ENCODE results near the gene RAB9A.

RAB9A gene

DNA sequence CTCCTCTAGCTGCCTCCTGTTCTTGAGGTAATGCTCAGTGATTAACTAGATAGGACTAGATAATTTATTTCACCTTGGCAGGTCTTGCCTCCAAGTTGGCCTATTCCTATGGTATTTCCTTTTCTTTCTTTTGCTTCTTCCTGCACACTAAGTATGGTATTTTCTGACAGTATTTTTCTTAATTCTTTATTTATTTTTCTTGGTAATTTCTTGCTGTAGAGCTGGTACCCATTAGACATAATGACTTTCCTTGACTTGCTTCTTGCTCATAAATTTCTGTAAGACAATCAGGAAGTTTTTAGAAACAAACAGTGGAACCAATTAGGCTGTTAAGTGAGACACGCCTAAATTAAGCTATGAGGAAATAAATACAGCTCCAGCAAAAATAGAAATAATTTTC, 9.5 kb downstream of the RAB9A start:
- POLR2A ChIA-PET: no interaction called here
- no peak for TF ChIP-seq ZNF384 (IDR thresholded peaks at IDR 0.05)
- no peak for TF ChIP-seq FOXK2 (IDR thresholded peaks at IDR 0.05)
- no peak for TF ChIP-seq ARNT (IDR thresholded peaks at IDR 0.05)
- no peak for TF ChIP-seq SP1 (IDR thresholded peaks at IDR 0.05)
- no peak for TF ChIP-seq NFRKB (IDR thresholded peaks at IDR 0.05)
- no peak for TF ChIP-seq ELF4 (IDR thresholded peaks at IDR 0.05)
- no peak for TF ChIP-seq SUZ12 (IDR thresholded peaks at IDR 0.05)
- TF ChIP-seq LEF1 (IDR thresholded peaks at IDR 0.05; ENCODE audit: borderline replicate concordance): no peak
- TF ChIP-seq FOXM1 (IDR thresholded peaks at IDR 0.05; ENCODE audit: borderline replicate concordance): no peak
- TF ChIP-seq L3MBTL2 (conservative IDR thresholded peaks at IDR 0.05): no peak
- no peak for TF ChIP-seq CTBP1 (IDR thresholded peaks at IDR 0.05; ENCODE audit: borderline replicate concordance)
- TF ChIP-seq HDGF (IDR thresholded peaks at IDR 0.05; ENCODE audit: borderline replicate concordance): no peak
- no peak for TF ChIP-seq TARDBP (IDR thresholded peaks at IDR 0.05)
- TF ChIP-seq, protein P1, sequence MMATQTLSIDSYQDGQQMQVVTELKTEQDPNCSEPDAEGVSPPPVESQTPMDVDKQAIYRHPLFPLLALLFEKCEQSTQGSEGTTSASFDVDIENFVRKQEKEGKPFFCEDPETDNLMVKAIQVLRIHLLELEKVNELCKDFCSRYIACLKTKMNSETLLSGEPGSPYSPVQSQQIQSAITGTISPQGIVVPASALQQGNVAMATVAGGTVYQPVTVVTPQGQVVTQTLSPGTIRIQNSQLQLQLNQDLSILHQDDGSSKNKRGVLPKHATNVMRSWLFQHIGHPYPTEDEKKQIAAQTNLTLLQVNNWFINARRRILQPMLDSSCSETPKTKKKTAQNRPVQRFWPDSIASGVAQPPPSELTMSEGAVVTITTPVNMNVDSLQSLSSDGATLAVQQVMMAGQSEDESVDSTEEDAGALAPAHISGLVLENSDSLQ (IDR thresholded peaks at IDR 0.05): no peak
- no peak for TF ChIP-seq BHLHE40 (IDR thresholded peaks at IDR 0.05; ENCODE audit: borderline replicate concordance)
- no peak for TF ChIP-seq FOXA1 (IDR thresholded peaks at IDR 0.05)
- DNase-seq (ENCODE audit: extremely low spot score): no peak
- CTCF ChIA-PET: no interaction called here

DNA sequence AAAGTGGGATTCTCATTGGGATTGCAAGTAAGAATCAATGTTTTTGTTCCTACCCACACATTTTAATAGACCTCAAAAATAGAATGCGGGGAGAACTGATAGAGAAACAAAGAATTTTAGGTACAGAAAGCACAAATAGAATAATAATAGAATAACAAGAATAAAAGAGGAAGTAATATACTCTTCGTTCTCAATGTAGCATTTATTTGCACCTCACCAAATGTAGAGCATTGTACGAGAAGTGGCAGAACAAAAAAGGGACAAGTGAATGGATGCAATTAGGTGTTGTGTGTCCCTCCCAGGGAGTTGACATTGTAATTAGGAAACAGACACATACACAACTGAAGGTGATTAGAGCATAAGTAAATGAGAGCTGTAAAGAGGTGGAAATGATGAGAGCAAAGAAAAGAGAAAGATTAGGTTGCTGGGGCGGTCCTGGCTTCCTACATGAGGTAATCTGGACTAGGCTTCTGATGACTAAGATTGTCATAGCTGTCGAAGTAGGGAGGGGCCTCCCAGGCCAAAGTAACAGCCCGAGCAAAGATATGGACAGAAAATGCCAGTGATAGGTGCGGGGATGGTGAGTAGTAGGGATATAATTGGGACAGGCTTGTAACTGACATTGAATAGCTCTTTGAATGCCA, 10.4 kb downstream of the RAB9A start:
- ChIA-PET POLR2A (no interaction called here), CTCF (no interaction called here)
- DNase-seq (ENCODE audit: extremely low spot score): no peak
- TF ChIP-seq CTBP1 (IDR thresholded peaks at IDR 0.05; ENCODE audit: borderline replicate concordance) (no peak), ELF4 (IDR thresholded peaks at IDR 0.05) (no peak), FOXK2 (IDR thresholded peaks at IDR 0.05) (no peak), LEF1 (IDR thresholded peaks at IDR 0.05; ENCODE audit: borderline replicate concordance) (no peak), SUZ12 (IDR thresholded peaks at IDR 0.05) (no peak), FOXA1 (IDR thresholded peaks at IDR 0.05) (no peak), TARDBP (IDR thresholded peaks at IDR 0.05) (no peak), NFRKB (IDR thresholded peaks at IDR 0.05) (no peak), L3MBTL2 (conservative IDR thresholded peaks at IDR 0.05) (no peak), FOXM1 (IDR thresholded peaks at IDR 0.05; ENCODE audit: borderline replicate concordance) (no peak), HDGF (IDR thresholded peaks at IDR 0.05; ENCODE audit: borderline replicate concordance) (no peak), BHLHE40 (IDR thresholded peaks at IDR 0.05; ENCODE audit: borderline replicate concordance) (no peak), ZNF384 (IDR thresholded peaks at IDR 0.05) (no peak), ARNT (IDR thresholded peaks at IDR 0.05) (no peak), SP1 (IDR thresholded peaks at IDR 0.05) (no peak)
- TF ChIP-seq, protein P1 (IDR thresholded peaks at IDR 0.05): no peak

DNA sequence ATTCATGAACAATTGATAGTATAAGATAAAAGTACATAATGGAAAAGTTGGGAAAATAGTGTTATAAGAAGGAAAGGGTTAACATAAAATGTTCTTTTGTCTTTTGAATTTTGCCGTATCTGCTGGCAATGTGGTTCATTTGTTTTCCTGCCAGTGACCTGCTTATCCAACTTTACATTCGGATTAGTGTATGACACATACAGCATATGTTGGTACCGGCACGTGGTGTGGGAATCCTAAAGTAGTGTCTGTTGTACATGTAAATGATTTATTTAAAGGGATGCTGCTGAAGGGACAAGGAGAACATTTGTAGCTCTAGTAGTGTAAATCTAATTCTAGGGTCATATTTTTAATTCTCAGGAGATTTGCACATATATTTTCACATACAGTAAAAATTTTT, 11.5 kb downstream of the RAB9A start:
- ChIA-PET POLR2A (no interaction called here), CTCF (no interaction called here)
- TF ChIP-seq SUZ12 (IDR thresholded peaks at IDR 0.05): no peak
- TF ChIP-seq FOXK2 (IDR thresholded peaks at IDR 0.05): no peak
- no peak for TF ChIP-seq L3MBTL2 (conservative IDR thresholded peaks at IDR 0.05)
- TF ChIP-seq ZNF384 (IDR thresholded peaks at IDR 0.05): no peak
- TF ChIP-seq BHLHE40 (IDR thresholded peaks at IDR 0.05; ENCODE audit: borderline replicate concordance): no peak
- no peak for DNase-seq (ENCODE audit: extremely low spot score)

- TF ChIP-seq FOXM1 (IDR thresholded peaks at IDR 0.05; ENCODE audit: borderline replicate concordance) (no peak), SUZ12 (IDR thresholded peaks at IDR 0.05) (no peak)
- DNase-seq (ENCODE audit: extremely low spot score): no peak
- POLR2A ChIA-PET: no interaction called here
- CTCF ChIA-PET: no interaction called here
Measured at GRCh38 chrX:13702111-13702789, 13.3 kb downstream of the RAB9A start.

GRCh38 chrX:13703135-13703534, 14.2 kb downstream of the RAB9A start:
- POLR2A ChIA-PET: no interaction called here
- CTCF ChIA-PET: no interaction called here
- no peak for TF ChIP-seq ZNF384 (IDR thresholded peaks at IDR 0.05)
- TF ChIP-seq ELF4 (IDR thresholded peaks at IDR 0.05): no peak
- TF ChIP-seq BHLHE40 (IDR thresholded peaks at IDR 0.05; ENCODE audit: borderline replicate concordance): no peak
- no peak for TF ChIP-seq FOXA1 (IDR thresholded peaks at IDR 0.05)
- TF ChIP-seq TARDBP (IDR thresholded peaks at IDR 0.05): no peak
- TF ChIP-seq ARNT (IDR thresholded peaks at IDR 0.05): no peak
- TF ChIP-seq HDGF (IDR thresholded peaks at IDR 0.05; ENCODE audit: borderline replicate concordance): no peak
- TF ChIP-seq NFRKB (IDR thresholded peaks at IDR 0.05): no peak
- no peak for TF ChIP-seq L3MBTL2 (conservative IDR thresholded peaks at IDR 0.05)
- no peak for TF ChIP-seq CTBP1 (IDR thresholded peaks at IDR 0.05; ENCODE audit: borderline replicate concordance)
- TF ChIP-seq SP1 (IDR thresholded peaks at IDR 0.05): no peak
- TF ChIP-seq LEF1 (IDR thresholded peaks at IDR 0.05; ENCODE audit: borderline replicate concordance): no peak
- TF ChIP-seq FOXK2 (IDR thresholded peaks at IDR 0.05): no peak
- no peak for TF ChIP-seq SUZ12 (IDR thresholded peaks at IDR 0.05)
- TF ChIP-seq FOXM1 (IDR thresholded peaks at IDR 0.05; ENCODE audit: borderline replicate concordance): no peak
- TF ChIP-seq, protein P1 (IDR thresholded peaks at IDR 0.05): no peak
- no peak for DNase-seq (ENCODE audit: extremely low spot score)

GRCh38 chrX:13703589-13703988, 14.7 kb downstream of the RAB9A start:
- POLR2A ChIA-PET: no interaction called here

More at GRCh38 chrX:13703589-13703988, 14.7 kb downstream of the RAB9A start:
- CTCF ChIA-PET: no interaction called here
- no peak for DNase-seq (ENCODE audit: extremely low spot score)
- TF ChIP-seq ZNF384 (IDR thresholded peaks at IDR 0.05): no peak
- no peak for TF ChIP-seq TARDBP (IDR thresholded peaks at IDR 0.05)
- TF ChIP-seq LEF1 (IDR thresholded peaks at IDR 0.05; ENCODE audit: borderline replicate concordance): no peak
- no peak for TF ChIP-seq ELF4 (IDR thresholded peaks at IDR 0.05)
- TF ChIP-seq L3MBTL2 (conservative IDR thresholded peaks at IDR 0.05): no peak
- TF ChIP-seq FOXK2 (IDR thresholded peaks at IDR 0.05): no peak
- TF ChIP-seq, protein P1 (IDR thresholded peaks at IDR 0.05): no peak

Measured in HEK293T (cell line).